ENCODE results near the gene CRHR1.

DNA sequence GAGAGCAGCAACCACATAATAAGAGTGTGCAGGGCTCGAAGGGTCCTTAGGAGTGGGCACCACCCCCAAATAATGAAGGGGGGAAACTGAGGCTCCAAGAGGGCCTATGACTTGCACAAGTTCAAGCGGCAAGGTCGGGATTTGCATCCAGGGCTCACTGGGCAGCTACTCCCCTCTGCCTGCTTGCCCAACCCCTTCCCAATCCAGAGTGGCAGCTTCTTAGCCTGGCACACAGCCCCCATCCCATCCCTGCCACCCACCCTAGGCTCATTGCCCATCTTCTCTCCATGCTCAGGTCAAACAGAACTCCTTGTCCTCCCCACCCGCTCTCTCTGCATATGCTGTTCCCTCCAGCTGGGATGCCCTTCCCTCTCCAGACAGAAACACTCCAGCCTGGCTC lies 63.0 kb downstream of the CRHR1 start:
- TF ChIP-seq SIN3A (IDR thresholded peaks at IDR 0.05; ENCODE audit: borderline replicate concordance, insufficient read depth, low read depth, low read length) (no peak), POLR2AphosphoS5 (IDR thresholded peaks at IDR 0.05; ENCODE audit: low read depth, low read length) (no peak), TCF7L2 (IDR thresholded peaks at IDR 0.05; ENCODE audit: low read depth, low read length) (no peak)
- TF ChIP-seq, protein P1, sequence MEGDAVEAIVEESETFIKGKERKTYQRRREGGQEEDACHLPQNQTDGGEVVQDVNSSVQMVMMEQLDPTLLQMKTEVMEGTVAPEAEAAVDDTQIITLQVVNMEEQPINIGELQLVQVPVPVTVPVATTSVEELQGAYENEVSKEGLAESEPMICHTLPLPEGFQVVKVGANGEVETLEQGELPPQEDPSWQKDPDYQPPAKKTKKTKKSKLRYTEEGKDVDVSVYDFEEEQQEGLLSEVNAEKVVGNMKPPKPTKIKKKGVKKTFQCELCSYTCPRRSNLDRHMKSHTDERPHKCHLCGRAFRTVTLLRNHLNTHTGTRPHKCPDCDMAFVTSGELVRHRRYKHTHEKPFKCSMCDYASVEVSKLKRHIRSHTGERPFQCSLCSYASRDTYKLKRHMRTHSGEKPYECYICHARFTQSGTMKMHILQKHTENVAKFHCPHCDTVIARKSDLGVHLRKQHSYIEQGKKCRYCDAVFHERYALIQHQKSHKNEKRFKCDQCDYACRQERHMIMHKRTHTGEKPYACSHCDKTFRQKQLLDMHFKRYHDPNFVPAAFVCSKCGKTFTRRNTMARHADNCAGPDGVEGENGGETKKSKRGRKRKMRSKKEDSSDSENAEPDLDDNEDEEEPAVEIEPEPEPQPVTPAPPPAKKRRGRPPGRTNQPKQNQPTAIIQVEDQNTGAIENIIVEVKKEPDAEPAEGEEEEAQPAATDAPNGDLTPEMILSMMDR (IDR thresholded peaks at IDR 0.05): no peak
- TF ChIP-seq, protein P2, sequence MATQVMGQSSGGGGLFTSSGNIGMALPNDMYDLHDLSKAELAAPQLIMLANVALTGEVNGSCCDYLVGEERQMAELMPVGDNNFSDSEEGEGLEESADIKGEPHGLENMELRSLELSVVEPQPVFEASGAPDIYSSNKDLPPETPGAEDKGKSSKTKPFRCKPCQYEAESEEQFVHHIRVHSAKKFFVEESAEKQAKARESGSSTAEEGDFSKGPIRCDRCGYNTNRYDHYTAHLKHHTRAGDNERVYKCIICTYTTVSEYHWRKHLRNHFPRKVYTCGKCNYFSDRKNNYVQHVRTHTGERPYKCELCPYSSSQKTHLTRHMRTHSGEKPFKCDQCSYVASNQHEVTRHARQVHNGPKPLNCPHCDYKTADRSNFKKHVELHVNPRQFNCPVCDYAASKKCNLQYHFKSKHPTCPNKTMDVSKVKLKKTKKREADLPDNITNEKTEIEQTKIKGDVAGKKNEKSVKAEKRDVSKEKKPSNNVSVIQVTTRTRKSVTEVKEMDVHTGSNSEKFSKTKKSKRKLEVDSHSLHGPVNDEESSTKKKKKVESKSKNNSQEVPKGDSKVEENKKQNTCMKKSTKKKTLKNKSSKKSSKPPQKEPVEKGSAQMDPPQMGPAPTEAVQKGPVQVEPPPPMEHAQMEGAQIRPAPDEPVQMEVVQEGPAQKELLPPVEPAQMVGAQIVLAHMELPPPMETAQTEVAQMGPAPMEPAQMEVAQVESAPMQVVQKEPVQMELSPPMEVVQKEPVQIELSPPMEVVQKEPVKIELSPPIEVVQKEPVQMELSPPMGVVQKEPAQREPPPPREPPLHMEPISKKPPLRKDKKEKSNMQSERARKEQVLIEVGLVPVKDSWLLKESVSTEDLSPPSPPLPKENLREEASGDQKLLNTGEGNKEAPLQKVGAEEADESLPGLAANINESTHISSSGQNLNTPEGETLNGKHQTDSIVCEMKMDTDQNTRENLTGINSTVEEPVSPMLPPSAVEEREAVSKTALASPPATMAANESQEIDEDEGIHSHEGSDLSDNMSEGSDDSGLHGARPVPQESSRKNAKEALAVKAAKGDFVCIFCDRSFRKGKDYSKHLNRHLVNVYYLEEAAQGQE (IDR thresholded peaks at IDR 0.05; ENCODE audit: insufficient read depth in 1 of 2, low read depth in 2 of 2, low read length in 1 of 2): no peak

Data from Panc1 (cell line).